ENCODE data around the gene PSMD9.

DNA sequence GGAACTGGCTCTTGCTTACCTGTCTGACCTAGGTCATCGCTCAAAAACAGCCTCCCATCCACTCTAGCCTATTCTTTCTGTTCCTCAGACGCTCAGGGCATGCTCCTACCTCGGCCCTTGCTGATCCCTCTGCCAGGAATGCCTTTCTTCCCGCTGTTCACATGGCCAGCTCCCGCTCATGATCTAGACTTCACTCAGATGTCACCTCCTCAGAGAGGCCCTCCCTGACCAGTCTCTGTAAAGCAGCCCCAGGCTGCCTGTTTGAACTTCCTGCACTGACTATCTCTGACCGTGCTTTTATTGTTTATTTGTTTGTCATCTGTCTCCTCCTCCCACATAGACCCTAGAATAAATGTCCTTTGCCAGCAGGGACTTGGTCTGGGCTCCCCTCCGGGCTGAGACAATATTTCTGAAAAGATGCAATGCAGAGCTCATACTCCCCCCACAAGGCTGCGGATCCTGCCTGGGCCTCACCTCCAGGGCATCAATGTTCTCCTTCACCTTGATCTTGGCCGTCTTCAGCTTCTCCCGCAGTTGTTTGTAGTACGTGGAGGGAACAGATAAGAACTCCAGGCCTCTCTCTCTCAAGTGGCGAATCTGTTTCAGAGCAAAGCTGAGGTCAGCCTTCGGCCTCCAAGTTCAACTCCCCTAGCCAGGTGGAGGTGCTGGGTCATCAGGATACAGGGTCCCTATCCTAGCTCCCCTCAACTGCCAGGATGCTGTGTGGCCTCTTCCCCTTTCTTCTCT is 45.2 kb upstream of the PSMD9 start:
- TF ChIP-seq, protein P1, sequence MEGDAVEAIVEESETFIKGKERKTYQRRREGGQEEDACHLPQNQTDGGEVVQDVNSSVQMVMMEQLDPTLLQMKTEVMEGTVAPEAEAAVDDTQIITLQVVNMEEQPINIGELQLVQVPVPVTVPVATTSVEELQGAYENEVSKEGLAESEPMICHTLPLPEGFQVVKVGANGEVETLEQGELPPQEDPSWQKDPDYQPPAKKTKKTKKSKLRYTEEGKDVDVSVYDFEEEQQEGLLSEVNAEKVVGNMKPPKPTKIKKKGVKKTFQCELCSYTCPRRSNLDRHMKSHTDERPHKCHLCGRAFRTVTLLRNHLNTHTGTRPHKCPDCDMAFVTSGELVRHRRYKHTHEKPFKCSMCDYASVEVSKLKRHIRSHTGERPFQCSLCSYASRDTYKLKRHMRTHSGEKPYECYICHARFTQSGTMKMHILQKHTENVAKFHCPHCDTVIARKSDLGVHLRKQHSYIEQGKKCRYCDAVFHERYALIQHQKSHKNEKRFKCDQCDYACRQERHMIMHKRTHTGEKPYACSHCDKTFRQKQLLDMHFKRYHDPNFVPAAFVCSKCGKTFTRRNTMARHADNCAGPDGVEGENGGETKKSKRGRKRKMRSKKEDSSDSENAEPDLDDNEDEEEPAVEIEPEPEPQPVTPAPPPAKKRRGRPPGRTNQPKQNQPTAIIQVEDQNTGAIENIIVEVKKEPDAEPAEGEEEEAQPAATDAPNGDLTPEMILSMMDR (conservative IDR thresholded peaks at IDR 0.05) = no peak
- TF ChIP-seq EZH2 (IDR thresholded peaks at IDR 0.05; ENCODE audit: low read depth) = no peak
